Mesodermal cell (in vitro differentiated cells): ENCODE data around the gene WFIKKN1.
"Not testable (repeated sequence)": the region's sequence is repeated elsewhere in the genome, so short reads cannot be mapped to it uniquely, and the experiment has no call there.

Experiments used
- H3K27ac ChIP-seq: 2 replicates; pipeline ENCODE4 v1.7.0; 2013; ENCODE audit warnings: mild to moderate bottlenecking, low read depth, low read length, moderate library complexity; ENCODE audit not compliant: severe bottlenecking
- H3K36me3 ChIP-seq: 2 replicates; pipeline ENCODE4 v1.7.1; 2013; ENCODE audit warnings: mild to moderate bottlenecking, low read length, moderate library complexity; ENCODE audit not compliant: control insufficient read depth, insufficient read depth
- H3K4me1 ChIP-seq: one replicate; pipeline ENCODE4 v1.7.1; 2013; ENCODE audit warnings: mild to moderate bottlenecking, low read length; ENCODE audit not compliant: insufficient read depth, control insufficient read depth, poor library complexity, severe bottlenecking
- H3K4me3 ChIP-seq: 2 replicates; pipeline ENCODE4 v1.7.0; 2013; ENCODE audit warnings: low read length, control low read depth, mild to moderate bottlenecking; ENCODE audit not compliant: insufficient read depth, poor library complexity, severe bottlenecking; ENCODE audit errors: extremely low read depth
- H3K9me3 ChIP-seq: 2 replicates; pipeline ENCODE4 v1.7.1; 2013; ENCODE audit warnings: mild to moderate bottlenecking, low read length, moderate library complexity; ENCODE audit not compliant: control insufficient read depth
- WGBS, 2 experiments: methylation state at CpG; one replicate each; pipeline ENCODE4 v1.1.5; 2013; ENCODE audit warnings: missing lambda C conversion rate in 2 of 2; ENCODE audit not compliant: insufficient coverage in 2 of 2; 5-methylcytosine and 5-hydroxymethylcytosine counted together

WFIKKN1 gene

DNA sequence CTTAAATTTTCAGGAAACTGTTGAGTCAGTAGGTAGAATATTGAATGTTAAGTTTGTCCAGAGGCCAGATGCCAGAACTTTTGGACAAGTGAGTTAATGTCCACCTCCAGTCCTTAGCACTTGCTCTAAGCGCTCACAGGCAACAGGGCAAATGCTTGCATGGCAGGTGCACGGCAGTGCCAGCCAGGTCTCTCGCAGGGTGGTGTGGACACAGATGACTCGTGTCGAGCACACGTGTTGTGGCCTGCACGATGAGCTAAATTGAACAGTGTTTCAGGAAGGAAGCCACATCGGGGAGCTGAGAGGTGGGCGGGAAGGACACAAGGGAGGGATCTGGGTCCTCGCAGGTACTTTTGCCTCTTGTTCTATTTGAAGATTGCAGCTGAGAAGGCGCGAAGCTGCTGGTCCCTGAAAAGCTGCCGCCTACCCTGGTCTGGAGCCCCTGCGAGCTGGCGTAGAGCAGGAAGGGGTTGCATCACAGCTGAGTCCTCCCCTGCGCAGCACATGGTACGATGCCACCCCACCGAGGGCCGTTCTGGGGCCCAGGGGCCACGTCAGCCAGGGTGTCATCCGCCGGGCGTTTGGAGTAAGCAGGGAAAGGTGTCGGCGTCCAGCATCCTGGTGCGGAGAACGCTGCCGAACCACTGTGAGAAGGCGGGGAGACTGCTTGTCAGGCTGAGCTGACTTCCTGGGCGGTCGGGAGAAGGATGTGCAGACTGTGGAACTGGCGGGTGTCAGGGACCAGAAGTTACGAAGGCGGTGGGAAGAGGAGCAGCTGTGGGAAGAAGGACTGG is 34.6 kb upstream of the WFIKKN1 start:
- H3K4me3 ChIP-seq = no peak overlapping the region
- peaks cover 30% of the 10 kb centered on the region for H3K36me3 ChIP-seq
- peaks cover 5% of the 10 kb centered on the region for H3K9me3 ChIP-seq
- whole genome bisulfite sequencing, 2 experiments = 96 to 97% methylated on average over 26 to 31 of the region's 34 CpGs
- no peak overlapping the region for H3K27ac ChIP-seq
- H3K4me1 ChIP-seq = peaks cover 1% of the 10 kb centered on the region

DNA sequence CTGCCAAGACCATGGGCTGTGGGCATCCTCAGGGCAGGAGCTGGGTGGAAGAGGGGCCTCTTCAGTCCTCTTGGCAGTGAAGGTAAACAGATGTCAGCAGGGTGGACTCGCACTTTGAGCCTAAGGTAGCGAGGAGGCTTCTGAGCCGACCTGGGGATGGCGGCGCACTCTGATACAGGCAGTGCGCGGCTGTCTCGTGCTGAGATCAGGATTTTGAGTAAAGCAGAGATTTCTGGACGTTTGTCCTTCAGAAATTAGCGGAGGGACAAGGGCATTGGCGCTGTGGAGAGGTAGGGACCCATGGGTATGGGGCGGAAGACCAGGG is 34.1 kb upstream of the WFIKKN1 start:
- Histone ChIP-seq H3K36me3 (peaks cover 32% of the 10 kb centered on the region), H3K27ac (no peak overlapping the region), H3K4me1 (no peaks in the 10 kb centered on the region), H3K4me3 (no peak overlapping the region), H3K9me3 (peaks cover 5% of the 10 kb centered on the region)
- WGBS, 2 experiments = 94 to 99% methylated on average over 12 of the region's 12 CpGs

DNA sequence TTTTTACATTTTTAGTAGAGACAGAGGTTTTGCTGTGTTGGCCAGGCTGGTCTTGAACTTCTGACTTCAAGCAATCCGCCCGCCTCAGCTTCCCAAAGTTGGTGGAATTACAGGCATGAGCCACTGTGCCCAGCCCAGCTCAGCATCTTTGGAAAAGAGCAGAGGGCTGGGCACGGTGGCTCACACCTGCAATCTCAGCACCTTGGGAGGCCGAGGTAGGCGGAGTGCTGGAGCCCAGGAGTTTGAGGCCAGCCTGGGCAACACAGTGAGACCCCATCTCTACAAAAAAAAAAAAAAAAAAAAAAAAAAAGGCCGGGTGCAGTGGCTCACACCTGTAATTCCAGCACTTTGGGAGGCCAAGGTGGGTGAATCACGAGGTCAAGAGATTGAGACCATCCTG is 33.1 kb upstream of the WFIKKN1 start:
- WGBS, 2 experiments = 100% methylated on average over 3 to 5 of the region's 7 CpGs
- H3K4me3 ChIP-seq, H3K4me1 ChIP-seq, H3K27ac ChIP-seq, H3K9me3 ChIP-seq: not testable (repeated sequence)
- peaks cover 32% of the 10 kb centered on the region for H3K36me3 ChIP-seq

DNA sequence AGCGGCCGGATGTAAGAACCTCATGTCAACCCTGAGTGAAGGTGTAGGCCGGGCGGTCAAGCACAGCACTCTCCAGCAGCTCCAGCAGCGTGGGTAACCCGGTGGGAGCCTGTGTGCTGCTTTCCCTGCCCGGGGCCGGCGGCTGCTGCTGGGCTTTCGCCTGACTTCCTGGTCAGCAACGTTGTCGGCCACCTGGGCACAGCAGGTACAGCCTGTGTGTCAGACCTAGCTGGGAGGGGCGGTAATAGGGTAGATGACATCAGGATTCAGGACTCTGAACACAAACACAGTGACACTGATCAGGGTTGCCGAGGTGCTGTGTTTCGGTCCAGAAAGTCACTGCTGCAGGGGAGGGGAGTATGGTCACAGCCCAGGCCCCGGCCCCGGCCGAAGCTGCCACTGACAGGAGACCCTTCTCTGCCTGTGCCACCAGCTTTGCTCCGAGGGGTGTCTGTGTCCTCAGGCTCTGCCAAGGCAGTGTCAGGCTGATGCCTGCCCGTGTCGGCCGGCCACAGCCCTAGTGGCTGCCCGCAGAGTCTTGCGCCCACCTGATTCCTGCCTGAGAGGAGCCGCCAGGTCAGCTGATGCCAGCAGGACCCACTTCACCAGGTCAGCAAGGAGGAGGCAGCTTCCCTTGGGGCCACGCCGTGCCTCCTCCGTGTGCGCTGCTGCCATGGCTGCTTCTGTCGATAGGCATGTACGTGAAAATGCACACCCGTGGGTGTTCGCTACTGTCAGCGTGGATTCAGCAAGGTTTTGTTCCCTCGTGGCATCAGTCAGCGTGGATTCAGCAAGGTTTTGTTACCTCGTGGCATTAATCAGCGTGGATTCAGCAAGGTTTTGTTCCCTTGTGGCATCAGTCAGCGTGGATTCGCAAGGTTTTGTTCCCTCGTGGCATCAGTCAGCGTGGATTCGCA is 31.7 kb upstream of the WFIKKN1 start:
- WGBS, 2 experiments = 95 to 97% methylated on average over 37 to 38 of the region's 43 CpGs
- Histone ChIP-seq H3K27ac (no peak overlapping the region), H3K36me3 (peaks cover 29% of the 10 kb centered on the region), H3K4me1 (no peaks in the 10 kb centered on the region), H3K9me3 (peaks cover 5% of the 10 kb centered on the region), H3K4me3 (no peak overlapping the region)

DNA sequence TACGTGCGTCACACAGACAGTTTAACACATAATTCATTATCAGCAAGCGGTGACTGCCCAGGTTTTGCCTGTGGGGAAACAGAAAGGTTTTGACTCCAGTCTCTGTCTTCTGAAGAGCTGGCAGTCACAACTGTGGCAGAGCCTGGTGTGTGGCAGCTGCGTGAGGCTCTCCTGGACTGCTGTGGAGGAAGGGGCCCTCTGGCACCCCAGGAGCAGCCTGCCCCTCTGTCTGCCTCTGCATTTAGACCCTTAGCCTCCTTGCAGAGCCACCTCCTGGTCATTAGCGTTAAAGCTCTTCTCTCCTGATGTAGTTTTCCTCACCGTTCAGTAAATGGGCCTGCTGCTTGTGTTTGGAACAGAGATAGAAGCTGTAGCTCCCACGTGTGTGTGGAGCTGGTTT is 30.0 kb upstream of the WFIKKN1 start:
- Histone ChIP-seq H3K36me3 (peaks cover 44% of the 10 kb centered on the region), H3K9me3 (peaks cover 19% of the 10 kb centered on the region), H3K27ac (no peak overlapping the region), H3K4me3 (no peak overlapping the region), H3K4me1 (no peaks in the 10 kb centered on the region)
- WGBS, 2 experiments = 47 to 63% methylated on average over 2 to 4 of the region's 7 CpGs

DNA sequence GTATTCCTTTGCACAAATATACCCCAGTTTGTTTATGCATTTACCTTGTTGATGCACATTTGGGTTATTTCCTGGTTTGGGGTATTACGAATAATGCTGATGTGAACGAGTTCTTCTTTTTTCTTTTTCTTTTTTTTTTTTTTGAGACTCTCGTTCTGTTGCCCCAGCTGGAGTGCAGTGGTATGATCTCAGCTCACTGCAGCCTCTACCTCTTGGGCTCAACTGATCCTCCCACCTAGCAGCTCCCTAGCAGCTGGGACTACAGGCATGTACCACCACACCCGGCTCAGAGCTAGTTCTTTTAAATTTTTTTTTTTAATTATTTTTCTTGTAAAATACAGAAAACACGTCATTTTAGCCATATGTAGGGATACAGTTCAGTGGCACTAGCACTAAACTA is 26.9 kb upstream of the WFIKKN1 start:
- Histone ChIP-seq H3K27ac (no peak overlapping the region), H3K4me3 (no peak overlapping the region), H3K9me3 (peaks cover 19% of the 10 kb centered on the region), H3K4me1 (no peaks in the 10 kb centered on the region), H3K36me3 (peaks cover 32% of the 10 kb centered on the region)
- 87 to 100% methylated on average over 1 to 3 of the region's 5 CpGs for WGBS, 2 experiments

DNA sequence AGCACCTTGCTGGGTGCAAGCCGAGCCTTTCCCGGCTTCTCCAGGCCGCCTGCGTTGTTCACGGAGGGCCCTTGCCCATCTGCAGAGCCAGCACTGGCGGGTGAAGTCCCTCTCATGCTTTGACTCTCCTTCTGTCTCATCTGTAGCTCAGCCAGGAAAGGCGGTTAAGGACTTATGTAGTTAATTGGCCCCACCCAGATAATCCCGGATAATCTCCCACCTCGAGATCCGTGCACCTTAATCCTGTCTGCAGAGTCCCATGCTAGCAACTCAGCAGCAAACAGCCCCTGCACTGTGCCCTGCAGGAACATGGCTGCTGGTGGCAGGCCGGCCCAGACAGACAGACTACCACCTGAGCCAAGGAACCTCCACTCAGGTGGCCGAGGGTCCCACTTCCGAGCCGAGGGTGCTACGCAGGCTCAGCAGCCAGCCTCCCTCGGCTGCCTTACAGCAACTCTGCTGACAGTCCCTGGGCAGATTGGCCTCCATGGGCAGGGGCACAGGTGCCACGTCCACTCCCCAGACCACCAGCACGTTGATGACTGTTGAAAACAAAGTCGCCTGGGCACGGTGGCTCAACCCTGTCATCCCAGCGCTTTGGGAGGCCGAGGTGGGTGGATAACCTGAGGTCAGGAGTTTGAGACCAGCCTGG is 24.0 kb upstream of the WFIKKN1 start:
- no peak overlapping the region for H3K4me3 ChIP-seq
- 95 to 99% methylated on average over 19 to 21 of the region's 22 CpGs for whole genome bisulfite sequencing, 2 experiments
- no peaks in the 10 kb centered on the region for H3K4me1 ChIP-seq
- no peak overlapping the region for H3K27ac ChIP-seq
- H3K9me3 ChIP-seq = peaks cover 14% of the 10 kb centered on the region
- peaks cover 20% of the 10 kb centered on the region for H3K36me3 ChIP-seq

DNA sequence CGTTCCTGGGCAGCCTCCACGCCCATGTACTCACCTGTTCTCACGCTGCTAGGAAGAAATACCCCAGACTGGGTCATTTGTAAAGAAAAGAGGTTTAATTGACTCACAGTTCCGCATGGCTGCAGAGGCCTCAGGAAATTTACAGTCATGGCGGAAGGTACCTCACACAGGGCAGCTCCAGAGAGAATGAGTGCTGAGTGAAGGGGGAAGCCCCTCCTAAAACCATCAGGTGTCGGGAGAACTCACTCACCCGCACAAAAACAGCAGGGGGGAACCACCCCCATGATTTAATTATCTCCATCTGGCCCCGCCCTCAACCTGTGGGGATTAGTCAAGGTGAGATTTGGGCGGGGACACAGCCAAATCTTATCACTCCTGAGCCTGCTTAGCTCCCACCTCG is 22.8 kb upstream of the WFIKKN1 start:
- H3K4me3 ChIP-seq = no peak overlapping the region
- WGBS, 2 experiments = 85 to 88% methylated on average over 5 to 6 of the region's 10 CpGs
- no peaks in the 10 kb centered on the region for H3K4me1 ChIP-seq
- H3K36me3 ChIP-seq = peaks cover 20% of the 10 kb centered on the region
- peaks cover 14% of the 10 kb centered on the region for H3K9me3 ChIP-seq
- no peak overlapping the region for H3K27ac ChIP-seq

DNA sequence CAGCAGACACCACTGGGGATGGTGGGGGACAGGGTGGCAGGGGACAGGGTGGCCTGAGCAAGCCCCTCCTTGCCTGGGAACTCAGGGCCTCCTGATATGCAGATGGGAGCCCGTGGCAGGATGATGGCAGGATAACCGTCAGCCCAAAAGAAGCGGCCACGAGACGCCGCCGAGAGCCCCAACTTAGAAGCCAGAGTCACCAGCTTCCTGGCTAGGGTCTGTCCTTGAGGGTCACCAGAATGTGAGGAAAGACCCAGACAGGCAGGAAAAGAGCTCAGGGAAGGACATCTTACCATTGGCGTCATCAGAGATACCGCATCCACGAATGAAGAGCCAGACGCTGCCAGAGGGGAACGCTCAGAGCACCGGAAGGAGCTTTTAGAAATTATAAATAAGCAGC is 21.5 kb upstream of the WFIKKN1 start:
- peaks cover 23% of the 10 kb centered on the region for H3K36me3 ChIP-seq
- peaks cover 14% of the 10 kb centered on the region for H3K9me3 ChIP-seq
- H3K27ac ChIP-seq = no peak overlapping the region
- H3K4me3 ChIP-seq = no peak overlapping the region
- 93 to 97% methylated on average over 10 to 11 of the region's 13 CpGs for WGBS, 2 experiments
- no peaks in the 10 kb centered on the region for H3K4me1 ChIP-seq

DNA sequence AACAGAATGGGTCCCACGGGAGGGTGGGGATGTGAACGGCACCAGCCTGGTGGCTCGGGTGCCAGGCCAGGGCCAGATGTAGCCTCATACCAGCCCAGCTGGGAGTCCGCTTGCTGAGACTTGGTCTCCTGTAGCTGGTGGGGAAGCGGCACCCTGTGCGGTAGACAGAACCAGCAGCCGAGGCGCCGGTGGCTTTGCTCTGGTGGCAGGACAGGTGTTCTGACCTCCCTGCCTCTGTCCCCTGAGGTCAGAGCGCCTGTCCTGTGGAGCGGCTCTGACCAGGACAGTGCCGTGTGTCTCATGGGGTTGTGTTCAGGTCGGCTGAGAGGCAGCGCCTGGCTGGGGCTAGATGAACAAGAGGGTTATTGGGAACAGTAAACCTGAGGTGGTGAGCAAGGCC is 20.8 kb upstream of the WFIKKN1 start:
- 94 to 95% methylated on average over 12 to 14 of the region's 14 CpGs for WGBS, 2 experiments
- Histone ChIP-seq H3K4me3 (no peak overlapping the region), H3K36me3 (peaks cover 17% of the 10 kb centered on the region), H3K9me3 (peaks cover 8% of the 10 kb centered on the region), H3K27ac (no peak overlapping the region), H3K4me1 (no peaks in the 10 kb centered on the region)
